ENCODE measurements around the gene GPC5.

- TF ChIP-seq CTCF (IDR thresholded peaks at IDR 0.05; ENCODE audit: low read depth, low read length) (no peak), EZH2phosphoT487 (IDR thresholded peaks at IDR 0.05; ENCODE audit: low read depth) (no peak)
These were observed 1035.5 kb downstream of the GPC5 start for GRCh38 chr13:92433963-92434362.

All from OCI-LY3 (cell line).